ENCODE measurements around the gene SWAP70. TPM values are rescaled to one million over a fixed set of nuclear protein-coding genes. Genes with fewer than 3 reads are reported as not detected.

The SWAP70 gene
- total RNA-seq, 5 donors from 2014 or later (not counting 1 experiment from before 2014, with no cell fraction given), result 4.5 to 14.3 (median 7.3) TPM

- DNase-seq, result no peak
- H3K9me3 ChIP-seq, result no peaks in the 10 kb centered on the region
- peaks cover 0 to 4% of the 10 kb centered on the region in 2 experiments for H3K27me3 ChIP-seq (replicated peaks in 1 of 2; ENCODE audit: control insufficient read depth in 2 of 2, extremely low read depth in 1 of 2, insufficient read depth in 2 of 2, low read length in 1 of 2)
- H3K36me3 ChIP-seq (ENCODE audit: control insufficient read depth in 2 of 2, extremely low read depth in 1 of 2, insufficient read depth in 1 of 2, low read length in 1 of 2), result no peaks in the 10 kb centered on the region
- Mint-ChIP-seq H3K27me3 (peaks cover 0 to 4% of the 10 kb centered on the region in 2 donors), H3K4me1 (no peaks in the 10 kb centered on the region), H3K4me3 (no peak overlapping the region), H3K9me3 (no peaks in the 10 kb centered on the region), H3K36me3 (no peaks in the 10 kb centered on the region), H3K27ac (no peak overlapping the region)
- no peaks in the 10 kb centered on the region for H3K4me1 ChIP-seq (ENCODE audit: control insufficient read depth in 1 of 2, extremely low read depth in 1 of 2, insufficient read depth in 2 of 2, low read length in 2 of 2)
- no peak overlapping the region for H3K27ac ChIP-seq (ENCODE audit: low read length)
- ChIA-PET CTCF (no interaction called here), POLR2A (no interaction called here)
- no peak overlapping the region for H3K4me3 ChIP-seq (ENCODE audit: control insufficient read depth in 1 of 2, extremely low read depth in 1 of 2, low read length in 1 of 2)
- WGBS (ENCODE audit: insufficient coverage), result 99% methylated on average over 7 of the region's 12 CpGs
- no peak for ATAC-seq (replicated peaks in 1 of 4)
Observed at GRCh38 chr11:9626496-9627394, 37.1 kb upstream of the SWAP70 start.

GRCh38 chr11:9629064-9629463 is 34.8 kb upstream of the SWAP70 start:
- Mint-ChIP-seq H3K27ac (no peak overlapping the region), H3K9me3 (peaks cover 0 to 5% (median 3%) of the 10 kb centered on the region in 3 donors), H3K4me3 (no peak overlapping the region), H3K36me3 (no peaks in the 10 kb centered on the region), H3K4me1 (no peaks in the 10 kb centered on the region), H3K27me3 (peaks cover 0 to 4% of the 10 kb centered on the region in 2 donors)
- Histone ChIP-seq H3K9me3 (no peaks in the 10 kb centered on the region), H3K27me3 (replicated peaks in 1 of 2; ENCODE audit: control insufficient read depth in 2 of 2, extremely low read depth in 1 of 2, insufficient read depth in 2 of 2, low read length in 1 of 2) (peaks cover 0 to 4% of the 10 kb centered on the region in 2 experiments), H3K36me3 (ENCODE audit: control insufficient read depth in 2 of 2, extremely low read depth in 1 of 2, insufficient read depth in 1 of 2, low read length in 1 of 2) (no peaks in the 10 kb centered on the region), H3K27ac (ENCODE audit: low read length) (no peak overlapping the region), H3K4me1 (ENCODE audit: control insufficient read depth in 1 of 2, extremely low read depth in 1 of 2, insufficient read depth in 2 of 2, low read length in 2 of 2) (no peaks in the 10 kb centered on the region), H3K4me3 (ENCODE audit: control insufficient read depth in 1 of 2, extremely low read depth in 1 of 2, low read length in 1 of 2) (no peak overlapping the region)
- ATAC-seq (replicated peaks in 1 of 4) (no peak), DNase-seq (no peak)
- WGBS (ENCODE audit: insufficient coverage), result 80% methylated on average over 5 of the region's 6 CpGs
- POLR2A ChIA-PET, result no interaction called here
- CTCF ChIA-PET, result no interaction called here

GRCh38 chr11:9633679-9634078 is 30.2 kb upstream of the SWAP70 start:
- no peaks in the 10 kb centered on the region for H3K36me3 Mint-ChIP-seq
- Histone ChIP-seq H3K27me3 (replicated peaks in 1 of 2; ENCODE audit: control insufficient read depth in 2 of 2, extremely low read depth in 1 of 2, insufficient read depth in 2 of 2, low read length in 1 of 2) (peaks cover 0 to 2% of the 10 kb centered on the region in 2 experiments), H3K36me3 (ENCODE audit: control insufficient read depth in 2 of 2, extremely low read depth in 1 of 2, insufficient read depth in 1 of 2, low read length in 1 of 2) (no peaks in the 10 kb centered on the region), H3K4me1 (ENCODE audit: control insufficient read depth in 1 of 2, extremely low read depth in 1 of 2, insufficient read depth in 2 of 2, low read length in 2 of 2) (no peaks in the 10 kb centered on the region), H3K27ac (ENCODE audit: low read length) (no peak overlapping the region), H3K4me3 (ENCODE audit: control insufficient read depth in 1 of 2, extremely low read depth in 1 of 2, low read length in 1 of 2) (no peak overlapping the region), H3K9me3 (no peaks in the 10 kb centered on the region)
- DNase-seq, result no peak
- no peak overlapping the region for H3K4me3 Mint-ChIP-seq
- ATAC-seq (replicated peaks in 1 of 4), result no peak
- H3K4me1 Mint-ChIP-seq, result no peaks in the 10 kb centered on the region
- H3K9me3 Mint-ChIP-seq, result peaks cover 0 to 5% (median 3%) of the 10 kb centered on the region in 3 donors
- H3K27ac Mint-ChIP-seq, result no peak overlapping the region
- CTCF ChIA-PET, result interaction anchor here in 1 of 2 donors (0.6 kb wide), 1 partner anchor 515 kb away, joined by 3 read pairs; no protein-coding TSS in a partner anchor
- H3K27me3 Mint-ChIP-seq, result no peaks in the 10 kb centered on the region
- POLR2A ChIA-PET, result no interaction called here
- 33% methylated on average over 1 of the region's 2 CpGs for WGBS (ENCODE audit: insufficient coverage)

- no peak overlapping the region for H3K4me3 Mint-ChIP-seq
- 83% methylated on average over 1 of the region's 1 CpG for WGBS (ENCODE audit: insufficient coverage)
- no peak for DNase-seq
- H3K27ac ChIP-seq (ENCODE audit: low read length), result no peak overlapping the region
- no peak for ATAC-seq (replicated peaks in 1 of 4)
- H3K9me3 Mint-ChIP-seq, result peaks cover 0 to 5% (median 3%) of the 10 kb centered on the region in 3 donors
- no peak overlapping the region for H3K4me3 ChIP-seq (ENCODE audit: control insufficient read depth in 1 of 2, extremely low read depth in 1 of 2, low read length in 1 of 2)
- POLR2A ChIA-PET, result no interaction called here
- H3K4me1 ChIP-seq (ENCODE audit: control insufficient read depth in 1 of 2, extremely low read depth in 1 of 2, insufficient read depth in 2 of 2, low read length in 2 of 2), result peaks cover 0 to 3% of the 10 kb centered on the region in 2 experiments
- no peak overlapping the region for H3K27ac Mint-ChIP-seq
- H3K9me3 ChIP-seq, result no peaks in the 10 kb centered on the region
- peaks cover 0 to 3% of the 10 kb centered on the region in 2 donors for H3K27me3 Mint-ChIP-seq
- no peaks in the 10 kb centered on the region for H3K36me3 Mint-ChIP-seq
- no peaks in the 10 kb centered on the region for H3K4me1 Mint-ChIP-seq
- peaks cover 0 to 7% of the 10 kb centered on the region in 2 experiments for H3K27me3 ChIP-seq (replicated peaks in 1 of 2; ENCODE audit: control insufficient read depth in 2 of 2, extremely low read depth in 1 of 2, insufficient read depth in 2 of 2, low read length in 1 of 2)
- H3K36me3 ChIP-seq (ENCODE audit: control insufficient read depth in 2 of 2, extremely low read depth in 1 of 2, insufficient read depth in 1 of 2, low read length in 1 of 2), result no peaks in the 10 kb centered on the region
- CTCF ChIA-PET, result no interaction called here
Observed at GRCh38 chr11:9636691-9637090, 27.2 kb upstream of the SWAP70 start.

GRCh38 chr11:9639099-9639498 is 24.8 kb upstream of the SWAP70 start:
- Histone ChIP-seq H3K27ac (ENCODE audit: low read length) (no peak overlapping the region), H3K27me3 (replicated peaks in 1 of 2; ENCODE audit: control insufficient read depth in 2 of 2, extremely low read depth in 1 of 2, insufficient read depth in 2 of 2, low read length in 1 of 2) (peaks cover 0 to 7% of the 10 kb centered on the region in 2 experiments), H3K4me3 (ENCODE audit: control insufficient read depth in 1 of 2, extremely low read depth in 1 of 2, low read length in 1 of 2) (no peak overlapping the region), H3K4me1 (ENCODE audit: control insufficient read depth in 1 of 2, extremely low read depth in 1 of 2, insufficient read depth in 2 of 2, low read length in 2 of 2) (peaks cover 0 to 3% of the 10 kb centered on the region in 2 experiments), H3K36me3 (ENCODE audit: control insufficient read depth in 2 of 2, extremely low read depth in 1 of 2, insufficient read depth in 1 of 2, low read length in 1 of 2) (no peaks in the 10 kb centered on the region), H3K9me3 (no peaks in the 10 kb centered on the region)
- Mint-ChIP-seq H3K36me3 (no peaks in the 10 kb centered on the region), H3K27ac (no peak overlapping the region), H3K4me3 (no peak overlapping the region), H3K4me1 (peaks cover 0 to 2% (median 0%) of the 10 kb centered on the region in 3 donors), H3K9me3 (no peaks in the 10 kb centered on the region), H3K27me3 (peaks cover 0 to 4% of the 10 kb centered on the region in 2 donors)
- 91% methylated on average over 4 of the region's 5 CpGs for WGBS (ENCODE audit: insufficient coverage)
- DNase-seq, result no peak
- CTCF ChIA-PET, result no interaction called here
- no peak for ATAC-seq (replicated peaks in 1 of 4)
- POLR2A ChIA-PET, result no interaction called here

- ATAC-seq (replicated peaks in 1 of 4) (no peak), DNase-seq (peak in 2 of 35 experiments; percentile 14 to 17)
- H3K4me1 ChIP-seq (ENCODE audit: control insufficient read depth in 1 of 2, extremely low read depth in 1 of 2, insufficient read depth in 2 of 2, low read length in 2 of 2), result peaks cover 0 to 3% of the 10 kb centered on the region in 2 experiments
- H3K36me3 ChIP-seq (ENCODE audit: control insufficient read depth in 2 of 2, extremely low read depth in 1 of 2, insufficient read depth in 1 of 2, low read length in 1 of 2), result no peaks in the 10 kb centered on the region
- H3K4me3 ChIP-seq (ENCODE audit: control insufficient read depth in 1 of 2, extremely low read depth in 1 of 2, low read length in 1 of 2), result no peak overlapping the region
- Mint-ChIP-seq H3K9me3 (no peaks in the 10 kb centered on the region), H3K36me3 (no peaks in the 10 kb centered on the region), H3K27ac (no peak overlapping the region), H3K4me3 (no peak overlapping the region), H3K27me3 (peaks cover 0 to 4% of the 10 kb centered on the region in 2 donors), H3K4me1 (peaks cover 0 to 2% (median 0%) of the 10 kb centered on the region in 3 donors)
- no CpG with 5 or more reads among the region's 4 CpGs for WGBS (ENCODE audit: insufficient coverage)
- CTCF ChIA-PET, result no interaction called here
- POLR2A ChIA-PET, result no interaction called here
- H3K27ac ChIP-seq (ENCODE audit: low read length), result no peak overlapping the region
- peaks cover 0 to 7% of the 10 kb centered on the region in 2 experiments for H3K27me3 ChIP-seq (replicated peaks in 1 of 2; ENCODE audit: control insufficient read depth in 2 of 2, extremely low read depth in 1 of 2, insufficient read depth in 2 of 2, low read length in 1 of 2)
- no peaks in the 10 kb centered on the region for H3K9me3 ChIP-seq
Observed at GRCh38 chr11:9639985-9640384, 23.9 kb upstream of the SWAP70 start.

Measured in T-cell (primary cell).